GM04503 (cell line): ENCODE data around the gene NALF2.

ENCODE experiments used
- DNase-seq: peaks from one replicate; pipeline ENCODE4 v3.0.0-alpha.2; 2012; ENCODE audit warnings: low read depth

Gene NALF2

DNA sequence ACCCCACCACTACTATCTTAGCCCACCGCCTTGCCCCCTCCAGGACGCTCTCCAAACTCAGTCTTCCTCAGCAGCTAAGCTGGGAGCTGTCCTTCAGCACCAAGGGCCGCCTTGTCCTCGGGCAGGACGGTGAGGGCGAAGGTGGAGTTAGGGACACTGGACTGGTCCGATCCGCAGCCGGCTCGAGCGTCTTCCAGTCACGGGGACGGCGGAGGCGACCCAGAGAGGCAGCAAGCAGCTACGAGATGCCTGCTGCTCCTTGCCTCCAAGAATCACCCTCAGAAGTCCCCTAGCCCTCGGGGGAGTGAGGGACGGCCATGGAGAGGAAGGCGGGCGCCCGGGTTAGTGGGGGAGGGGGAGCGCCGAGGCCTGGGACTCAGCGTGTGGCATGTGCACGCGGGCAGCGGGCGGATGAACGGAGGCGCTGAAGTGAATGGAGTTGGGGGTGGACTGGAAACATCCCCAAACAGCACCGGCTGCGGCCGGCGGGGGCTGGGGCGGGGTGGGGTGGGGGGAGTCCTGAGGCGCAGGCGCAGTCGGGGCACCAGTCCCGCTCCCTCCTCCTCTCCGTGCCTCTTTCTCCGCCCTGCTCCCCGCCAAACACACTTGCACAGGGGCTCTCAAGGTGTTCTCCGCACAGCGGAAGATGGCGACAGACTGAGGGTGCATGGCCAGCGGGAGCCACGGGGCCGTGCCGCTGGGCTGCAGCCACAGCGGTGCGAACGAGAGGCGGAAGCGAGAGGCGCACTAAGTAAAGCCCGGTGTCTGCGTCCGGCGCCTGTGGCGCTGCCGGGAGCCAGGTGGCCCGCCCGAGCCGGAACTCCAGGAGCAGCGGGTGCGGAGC is at the start of gene NALF2:
NALF2 (plus strand) TSS at position 545 of the 844 bp plus-strand sequence. CDS start 957 bp downstream, outside the sequence.
- no peak for DNase-seq

GRCh38 chrX:69457756-69458155 is 46.4 kb upstream of the NALF2 start:
- DNase-seq, result no peak

DNA sequence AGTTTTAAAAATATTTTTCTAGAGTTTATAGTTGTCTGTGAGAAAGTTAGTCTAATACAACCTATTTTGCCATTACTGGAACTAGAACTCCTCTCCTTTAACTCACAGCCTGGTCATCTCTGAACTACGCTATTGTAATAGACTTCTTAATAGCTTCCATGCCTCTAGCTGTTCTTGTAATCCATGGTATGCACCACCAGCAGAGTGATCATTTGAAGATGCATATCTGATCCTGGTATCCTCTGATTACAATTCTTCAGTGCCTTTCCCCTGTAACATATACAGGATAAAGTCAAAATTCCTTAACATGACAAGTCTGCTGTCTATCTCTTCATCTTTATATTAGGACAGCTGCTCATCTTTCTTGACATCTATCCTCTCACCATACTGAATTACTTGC is 37.6 kb upstream of the NALF2 start:
- no peak for DNase-seq

DNA sequence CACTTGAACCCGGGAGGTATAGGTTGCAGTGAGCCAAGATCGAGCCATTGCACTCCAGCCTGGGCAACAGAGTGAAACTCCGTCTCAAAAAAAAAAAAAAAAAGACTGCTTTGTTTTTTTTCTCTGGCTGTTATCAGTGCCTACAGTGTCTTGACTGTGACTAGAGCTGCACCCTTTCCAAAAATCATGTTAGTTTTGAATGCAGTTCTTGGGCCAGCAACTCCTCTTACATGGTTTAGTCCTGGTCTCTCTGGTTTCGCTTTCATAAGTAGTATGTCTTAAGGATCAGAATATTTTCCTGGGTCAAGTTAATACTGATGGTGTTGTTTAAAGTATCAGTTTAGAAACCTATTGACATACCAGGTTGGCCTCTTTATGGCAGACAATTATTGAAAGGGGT is 34.2 kb upstream of the NALF2 start:
- DNase-seq, result no peak

DNA sequence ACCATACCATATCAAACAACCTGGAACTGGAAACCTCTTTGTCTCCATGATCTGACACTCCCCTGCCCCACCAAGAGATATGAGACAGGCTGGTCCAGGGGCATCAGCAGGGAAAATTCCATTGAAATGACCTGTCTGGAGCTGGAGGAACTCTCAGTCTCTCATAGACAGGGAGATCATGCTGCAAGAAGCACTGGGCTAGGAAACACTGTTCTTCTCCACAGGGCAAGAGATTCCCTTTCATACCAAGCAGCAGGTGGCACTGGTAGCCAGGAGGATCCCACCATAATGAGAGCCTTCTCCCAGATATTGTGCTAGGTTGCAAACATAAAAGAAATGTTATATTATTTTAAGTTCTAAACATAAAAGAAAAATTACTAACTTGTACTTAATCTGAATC is 14.5 kb upstream of the NALF2 start:
- no peak for DNase-seq

DNA sequence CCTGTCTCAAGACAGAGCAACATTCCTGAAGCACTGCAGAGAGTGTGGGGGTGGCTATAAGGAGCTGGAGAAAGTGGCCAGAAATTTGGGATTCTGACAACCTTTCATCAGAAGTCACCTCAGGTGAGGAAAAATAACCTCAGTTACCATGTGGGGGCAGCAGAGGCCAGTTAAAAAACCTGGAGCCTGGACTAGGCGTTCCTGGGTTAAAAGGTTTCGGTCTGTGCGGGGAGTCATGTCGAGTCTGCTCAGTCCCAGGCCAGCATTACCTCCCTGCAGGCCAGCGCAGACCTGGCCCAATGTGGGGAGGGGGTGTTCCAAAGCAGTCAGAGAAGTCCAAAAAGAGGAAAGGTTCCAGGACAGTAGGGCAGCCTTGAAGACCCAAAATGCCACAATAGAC is 10.9 kb upstream of the NALF2 start:
- DNase-seq, result no peak

- DNase-seq, result no peak
These were observed 10.4 kb upstream of the NALF2 start for GRCh38 chrX:69493766-69494165.

GRCh38 chrX:69496183-69496582 is 7.9 kb upstream of the NALF2 start:
- DNase-seq, result no peak

- no peak for DNase-seq
These were observed 2.7 kb upstream of the NALF2 start for GRCh38 chrX:69501429-69501828.

GRCh38 chrX:69503228-69503781 is 821 bp upstream of the NALF2 start:
- DNase-seq, result no peak

- DNase-seq, result no peak
These were observed 793 bp downstream of the NALF2 start for GRCh38 chrX:69504626-69505612.

DNA sequence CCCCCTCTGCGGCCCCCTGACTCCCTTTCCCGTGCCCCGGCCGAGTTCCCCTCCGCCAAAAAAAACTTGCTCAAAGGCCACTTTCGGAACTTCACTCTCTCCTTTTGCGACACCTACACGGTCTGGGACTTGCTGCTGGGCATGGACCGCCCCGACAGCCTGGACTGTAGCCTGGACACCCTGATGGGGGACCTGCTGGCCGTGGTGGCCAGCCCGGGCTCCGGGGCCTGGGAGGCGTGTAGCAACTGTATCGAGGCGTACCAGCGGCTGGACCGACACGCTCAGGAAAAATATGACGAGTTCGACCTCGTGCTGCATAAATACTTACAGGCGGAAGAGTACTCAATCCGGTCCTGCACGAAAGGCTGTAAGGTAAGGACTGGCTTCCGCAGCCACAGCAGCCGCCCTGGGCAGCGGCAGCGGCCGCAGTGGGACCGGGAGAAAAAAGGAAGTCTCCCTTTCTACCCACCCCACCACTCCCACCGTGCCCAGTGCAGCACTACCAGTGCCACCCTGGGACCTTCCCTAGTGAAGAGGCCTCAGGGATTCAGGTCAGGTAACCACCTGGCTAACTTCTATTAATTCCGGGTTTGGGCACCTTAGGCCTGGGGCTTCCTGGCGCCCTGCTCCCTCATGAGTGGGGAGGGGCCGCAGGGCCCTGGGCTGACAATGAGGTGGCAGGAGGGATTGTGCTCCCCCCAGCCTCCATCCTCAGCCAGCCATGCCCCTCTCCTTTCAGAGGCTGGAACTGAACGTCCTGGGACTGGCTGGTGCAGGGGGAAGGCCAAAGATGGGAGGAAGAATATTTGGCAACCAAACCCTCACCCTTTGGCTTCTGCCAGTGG is 1.9 kb downstream of the NALF2 start:
- no peak for DNase-seq

- DNase-seq, result no peak
These were observed 2.7 kb downstream of the NALF2 start for GRCh38 chrX:69506617-69507499.

DNA sequence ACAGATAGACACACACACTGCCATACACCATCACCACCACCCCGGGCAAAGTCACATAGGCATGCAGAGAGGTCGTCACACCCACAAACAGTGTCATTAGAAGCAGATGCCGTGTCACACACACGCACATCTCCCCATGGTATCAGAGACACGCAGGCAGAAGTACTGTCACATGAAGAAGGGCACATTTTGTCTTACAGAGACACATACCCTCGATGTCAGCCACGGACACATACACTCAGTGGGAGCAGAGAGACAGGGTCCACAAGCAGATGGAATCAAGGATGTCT is 3.3 kb downstream of the NALF2 start:
- DNase-seq, result no peak

GRCh38 chrX:69508610-69509009 is 4.5 kb downstream of the NALF2 start:
- DNase-seq, result no peak

DNA sequence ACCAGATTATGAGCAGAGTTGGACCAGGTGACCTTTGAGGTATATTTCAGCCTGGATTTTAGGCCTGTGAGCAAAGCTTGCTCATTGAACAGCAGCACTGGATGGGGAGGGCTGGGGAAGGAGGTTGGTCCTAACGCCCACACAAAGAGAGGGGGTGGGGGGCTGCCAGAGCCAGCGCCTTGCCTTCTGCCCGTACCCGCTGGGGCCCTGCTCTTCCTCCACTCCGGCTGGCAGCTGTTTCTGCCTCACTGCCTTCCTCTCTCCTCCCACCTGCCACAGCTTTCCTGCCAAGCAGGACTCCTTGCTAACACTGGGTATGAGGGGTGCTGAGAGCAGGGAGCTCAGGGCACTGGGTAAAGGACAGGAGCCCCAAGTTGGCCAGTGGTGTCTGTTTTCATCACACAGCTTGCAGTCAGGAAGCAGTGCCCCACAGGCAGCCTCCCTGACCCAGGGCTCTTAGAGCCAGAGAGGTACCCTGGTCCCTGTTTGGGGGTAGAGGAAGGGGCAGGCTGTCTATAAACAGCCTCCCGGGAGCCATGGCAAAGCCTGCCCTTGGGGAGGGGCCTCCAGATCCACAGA is 6.1 kb downstream of the NALF2 start:
- no peak for DNase-seq

GRCh38 chrX:69510914-69511513 is 6.9 kb downstream of the NALF2 start:
- no peak for DNase-seq

GRCh38 chrX:69522052-69522451 is 17.9 kb downstream of the NALF2 start:
- DNase-seq, result no peak

DNA sequence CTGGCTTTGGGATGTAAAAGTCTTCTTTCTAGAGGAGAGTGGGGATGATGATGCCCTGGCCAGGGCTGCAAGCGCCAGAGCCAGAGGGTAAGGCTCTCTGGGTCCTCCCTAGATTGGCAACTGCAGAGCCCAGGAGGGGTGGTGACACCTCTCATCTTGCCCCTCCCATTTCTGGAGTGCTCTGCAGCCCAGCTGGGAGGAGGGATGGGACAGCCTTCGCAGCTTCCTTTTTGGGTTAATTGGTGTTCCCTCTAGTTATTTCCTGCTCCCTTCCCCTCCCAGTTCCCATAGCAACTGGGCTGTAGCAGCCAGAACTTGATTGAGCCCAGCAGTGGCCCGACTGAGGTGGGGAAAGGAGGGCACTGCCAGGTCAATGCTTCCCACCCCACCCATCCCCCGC is 19.2 kb downstream of the NALF2 start:
- no peak for DNase-seq

DNA sequence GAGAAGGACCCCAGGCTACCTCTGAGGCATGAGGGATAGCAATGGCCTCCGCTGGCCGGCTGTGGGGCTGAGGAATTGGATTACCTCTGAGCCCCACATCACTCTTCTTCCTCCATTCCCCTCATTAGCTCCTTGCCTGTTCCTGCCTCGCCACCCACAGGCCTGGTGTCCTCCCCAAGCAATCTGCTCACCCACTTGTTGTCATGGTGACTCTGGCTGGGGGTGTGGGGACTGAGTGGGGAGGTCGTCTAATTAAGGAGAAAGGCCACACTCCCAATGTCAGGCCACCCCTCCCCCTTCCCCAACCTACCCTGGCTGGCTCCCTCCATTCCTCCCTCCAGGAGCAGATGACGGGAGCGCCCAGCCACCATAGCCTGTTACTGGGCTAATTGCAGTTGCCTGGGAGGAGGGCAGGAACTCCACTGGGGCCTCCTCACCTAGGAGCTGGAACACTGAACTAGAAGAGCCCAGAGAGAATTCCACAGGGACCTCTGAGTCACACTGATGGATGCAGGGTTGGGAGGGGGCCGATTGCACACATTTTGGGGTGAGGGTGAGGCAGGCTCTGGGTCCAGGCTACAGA is 20.7 kb downstream of the NALF2 start:
- no peak for DNase-seq
